MM.1S (cell line): ENCODE measurements around the gene WNT5B.

Source experiments
- DNase-seq: peaks from one replicate; pipeline ENCODE4 v3.0.0-alpha.2; 2015
- H2AFZ ChIP-seq: fragments of 300-600 bp; sonication (generic); 2 replicates; pipeline ENCODE4 v1.6.0; 2016; ENCODE audit warnings: antibody characterized with exemption, low read length
- H3F3A ChIP-seq: fragments of 300-600 bp; sonication (generic); 2 replicates; pipeline ENCODE4 v1.6.1; 2016; ENCODE audit warnings: mild to moderate bottlenecking, antibody characterized with exemption, low read length, moderate library complexity, mixed read lengths; ENCODE audit not compliant: insufficient read depth
- H3K27ac ChIP-seq: fragments of 300-600 bp; sonication (generic); 2 replicates; pipeline ENCODE4 v1.5.1; 2016; ENCODE audit warnings: mild to moderate bottlenecking, low read length
- H3K27me3 ChIP-seq: fragments of 300-600 bp; sonication (generic); replicated peaks from 2 replicates; pipeline ENCODE4 v1.6.0; 2016; ENCODE audit warnings: low read length; ENCODE audit not compliant: insufficient read depth
- H3K36me3 ChIP-seq: fragments of 300-600 bp; sonication (generic); replicated peaks from 2 replicates; pipeline ENCODE4 v1.6.1; 2016; ENCODE audit warnings: mild to moderate bottlenecking, low read length, mixed read lengths; ENCODE audit not compliant: insufficient read depth
- H3K4me1 ChIP-seq: fragments of 300-600 bp; sonication (generic); 2 replicates; pipeline ENCODE4 v1.6.1; 2016; ENCODE audit warnings: low read length, mixed read lengths
- H3K4me2 ChIP-seq: fragments of 300-600 bp; sonication (generic); 2 replicates; pipeline ENCODE4 v1.6.0; 2016; ENCODE audit warnings: low read depth, low read length
- H3K4me3 ChIP-seq: fragments of 300-600 bp; sonication (generic); 2 replicates; pipeline ENCODE4 v1.5.1; 2016; ENCODE audit warnings: low read length, mixed read lengths
- H3K79me2 ChIP-seq: fragments of 300-600 bp; sonication (generic); 2 replicates; pipeline ENCODE4 v1.6.1; 2016; ENCODE audit warnings: mixed run types, low read length, mixed read lengths
- H3K9ac ChIP-seq: fragments of 300-600 bp; sonication (generic); 2 replicates; pipeline ENCODE4 v1.6.1; 2016; ENCODE audit warnings: low read length, mixed read lengths
- H3K9me2 ChIP-seq: fragments of 300-600 bp; sonication (generic); replicated peaks from 2 replicates; pipeline ENCODE4 v1.6.1; 2016; ENCODE audit warnings: mild to moderate bottlenecking, low read length, mixed read lengths; ENCODE audit not compliant: insufficient read depth
- H3K9me3 ChIP-seq: fragments of 300-600 bp; sonication (generic); replicated peaks from 2 replicates; pipeline ENCODE4 v1.6.1; 2016; ENCODE audit warnings: mild to moderate bottlenecking, low read length, mixed read lengths; ENCODE audit not compliant: insufficient read depth
- H4K20me1 ChIP-seq: fragments of 300-600 bp; sonication (generic); 2 replicates; pipeline ENCODE4 v1.6.1; 2016; ENCODE audit warnings: mild to moderate bottlenecking, low read length, moderate library complexity, mixed read lengths; ENCODE audit not compliant: insufficient read depth
- EZH2 ChIP-seq: fragments of 300-600 bp; sonication (generic); optimal IDR thresholded peaks from 2 replicates; pipeline ENCODE3; 2017; ENCODE audit warnings: low read depth, mild to moderate bottlenecking, antibody characterized with exemption, low read length, mixed read lengths
- EZH2phosphoT487 ChIP-seq: fragments of 300-600 bp; sonication (generic); IDR thresholded peaks from 2 replicates; pipeline ENCODE4 v1.6.1; 2018; ENCODE audit warnings: antibody characterized with exemption, low read length
- TF ChIP-seq, protein P1 (sequence below): fragments of 300-600 bp; sonication (generic); IDR thresholded peaks from 2 replicates; pipeline ENCODE4 v1.5.1; 2016; ENCODE audit warnings: antibody characterized with exemption, low read length, mixed read lengths

The WNT5B gene

DNA sequence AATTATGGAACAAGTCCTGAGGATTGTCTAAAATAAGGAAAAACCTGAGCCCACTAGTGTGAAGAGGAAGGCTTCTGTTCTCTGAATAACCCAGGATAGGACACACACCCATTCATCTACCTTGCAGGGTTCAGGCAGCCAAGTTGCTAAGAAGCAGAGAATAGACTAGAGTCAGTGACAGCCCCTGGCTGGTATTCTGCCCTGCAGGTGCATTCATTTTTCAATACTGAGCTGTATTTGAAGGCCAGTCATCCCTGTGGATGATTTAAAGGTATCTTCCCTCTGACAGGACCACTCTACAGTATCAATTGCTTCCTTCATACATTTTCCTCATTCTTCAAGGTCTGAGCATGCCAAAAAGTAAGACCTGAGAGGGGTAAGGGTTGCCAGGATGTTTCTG lies 22.9 kb downstream of the WNT5B start:
- H3K4me1 ChIP-seq = no peaks in the 10 kb centered on the region
- H3F3A ChIP-seq = no peaks in the 10 kb centered on the region

DNA sequence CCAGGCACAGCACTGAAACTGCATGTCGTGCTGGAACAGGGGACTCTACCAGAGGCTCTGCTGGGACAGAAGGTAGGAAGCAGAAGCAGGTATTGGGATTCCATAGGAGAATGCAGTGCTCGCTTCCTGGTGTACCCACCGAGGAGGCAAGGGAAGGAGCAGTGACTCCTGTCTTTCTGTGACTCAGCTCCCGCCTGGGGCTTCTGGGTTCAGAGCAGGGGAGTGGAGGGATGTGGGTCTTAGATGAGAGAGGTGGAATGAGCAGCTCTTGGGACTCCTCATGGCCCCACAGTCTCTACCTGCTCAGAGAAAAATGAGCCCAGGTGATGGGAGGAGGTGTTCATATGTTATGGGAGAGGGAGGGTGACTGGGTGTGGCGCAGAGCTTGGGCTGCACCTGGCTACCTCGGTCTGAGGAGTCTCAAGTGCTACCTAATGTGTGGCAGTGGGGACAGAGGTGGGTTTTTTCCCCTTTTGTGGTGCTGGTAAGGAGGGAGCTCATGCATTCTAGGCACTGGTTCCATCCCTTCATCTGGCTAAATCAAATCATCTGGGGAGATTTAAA lies 26.3 kb downstream of the WNT5B start:
- Histone ChIP-seq H3F3A (peaks cover 16% of the 10 kb centered on the region), H3K79me2 (no peaks in the 10 kb centered on the region), H3K4me1 (no peaks in the 10 kb centered on the region), H2AFZ (no peak overlapping the region), H3K4me2 (no peak overlapping the region), H3K27ac (no peak overlapping the region), H3K9me2 (no peaks in the 10 kb centered on the region), H3K9me3 (no peaks in the 10 kb centered on the region), H3K4me3 (no peak overlapping the region), H3K36me3 (no peaks in the 10 kb centered on the region), H3K9ac (no peak overlapping the region), H4K20me1 (no peaks in the 10 kb centered on the region), H3K27me3 (no peaks in the 10 kb centered on the region)
- TF ChIP-seq EZH2 (no peak), EZH2phosphoT487 (no peak)
- TF ChIP-seq, protein P1, sequence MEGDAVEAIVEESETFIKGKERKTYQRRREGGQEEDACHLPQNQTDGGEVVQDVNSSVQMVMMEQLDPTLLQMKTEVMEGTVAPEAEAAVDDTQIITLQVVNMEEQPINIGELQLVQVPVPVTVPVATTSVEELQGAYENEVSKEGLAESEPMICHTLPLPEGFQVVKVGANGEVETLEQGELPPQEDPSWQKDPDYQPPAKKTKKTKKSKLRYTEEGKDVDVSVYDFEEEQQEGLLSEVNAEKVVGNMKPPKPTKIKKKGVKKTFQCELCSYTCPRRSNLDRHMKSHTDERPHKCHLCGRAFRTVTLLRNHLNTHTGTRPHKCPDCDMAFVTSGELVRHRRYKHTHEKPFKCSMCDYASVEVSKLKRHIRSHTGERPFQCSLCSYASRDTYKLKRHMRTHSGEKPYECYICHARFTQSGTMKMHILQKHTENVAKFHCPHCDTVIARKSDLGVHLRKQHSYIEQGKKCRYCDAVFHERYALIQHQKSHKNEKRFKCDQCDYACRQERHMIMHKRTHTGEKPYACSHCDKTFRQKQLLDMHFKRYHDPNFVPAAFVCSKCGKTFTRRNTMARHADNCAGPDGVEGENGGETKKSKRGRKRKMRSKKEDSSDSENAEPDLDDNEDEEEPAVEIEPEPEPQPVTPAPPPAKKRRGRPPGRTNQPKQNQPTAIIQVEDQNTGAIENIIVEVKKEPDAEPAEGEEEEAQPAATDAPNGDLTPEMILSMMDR = no peak
- DNase-seq = no peak

More for the DNA sequence above, 22.9 kb downstream of the WNT5B start:
- TF ChIP-seq, protein P1 = no peak
- TF ChIP-seq EZH2phosphoT487 = no peak
- no peak for TF ChIP-seq EZH2
- Histone ChIP-seq H3K9me2 (no peaks in the 10 kb centered on the region), H3K27ac (no peak overlapping the region), H3K9ac (no peak overlapping the region), H3K4me2 (no peak overlapping the region), H3K9me3 (no peaks in the 10 kb centered on the region), H4K20me1 (no peaks in the 10 kb centered on the region), H2AFZ (no peak overlapping the region), H3K36me3 (peaks cover 9% of the 10 kb centered on the region), H3K27me3 (no peaks in the 10 kb centered on the region), H3K4me3 (no peak overlapping the region), H3K79me2 (0 out of 2 replicates have a peak, but pooled peaks cover 3% of the 10 kb centered on the region)
- DNase-seq = no peak

DNA sequence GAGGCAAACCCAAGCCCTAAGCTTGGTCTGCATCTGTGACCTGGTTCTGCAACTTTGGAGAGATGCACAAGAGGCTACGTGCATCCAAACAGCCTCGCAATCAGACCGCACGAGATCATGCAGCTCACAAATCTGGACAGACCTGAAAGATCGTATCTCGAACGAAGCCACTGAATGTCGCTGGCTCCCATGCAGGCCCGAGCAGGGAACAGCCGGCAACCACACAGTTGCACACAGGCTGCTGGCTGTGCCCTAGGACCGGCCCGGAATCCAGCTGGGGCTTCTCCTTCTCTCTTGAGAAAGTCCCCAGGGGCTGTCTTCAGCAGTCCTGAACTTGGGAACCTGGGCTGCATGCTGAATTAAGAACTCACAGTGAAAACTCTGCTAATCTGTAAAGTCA lies 27.9 kb downstream of the WNT5B start:
- Histone ChIP-seq H3K4me3 (no peak overlapping the region), H2AFZ (no peak overlapping the region), H3K4me2 (no peak overlapping the region), H4K20me1 (no peaks in the 10 kb centered on the region), H3K9me3 (no peaks in the 10 kb centered on the region), H3K9ac (no peak overlapping the region), H3K27ac (no peak overlapping the region), H3F3A (peaks cover 22% of the 10 kb centered on the region), H3K9me2 (no peaks in the 10 kb centered on the region), H3K79me2 (no peaks in the 10 kb centered on the region), H3K4me1 (no peaks in the 10 kb centered on the region), H3K36me3 (no peaks in the 10 kb centered on the region), H3K27me3 (no peaks in the 10 kb centered on the region)
- TF ChIP-seq EZH2phosphoT487 = no peak
- TF ChIP-seq EZH2 = no peak
- TF ChIP-seq, protein P1 = no peak
- no peak for DNase-seq
